Limb (tissue), 2 donors: Measurements from ENCODE around the gene HID1.
"Not testable (repeated sequence)": the region's sequence is repeated elsewhere in the genome, so short reads cannot be mapped to it uniquely, and the experiment has no call there.

Experiments used
- DNase-seq, 2 donors: peaks; one replicate each; pipeline ENCODE4 v3.0.0-alpha.2; 2016; ENCODE audit errors: extremely low spot score in 2 of 2

The HID1 gene

GRCh38 chr17:74971069-74971841 is 1.3 kb downstream of the HID1 start:
- DNase-seq: no peak

GRCh38 chr17:74970395-74970794 is 2.2 kb downstream of the HID1 start:
- no peak for DNase-seq

GRCh38 chr17:74969501-74969900 is 3.1 kb downstream of the HID1 start:
- not testable (repeated sequence) for DNase-seq

GRCh38 chr17:74968361-74968780 is 4.2 kb downstream of the HID1 start:
- DNase-seq: no peak

- no peak for DNase-seq
These were observed 7.5 kb downstream of the HID1 start for GRCh38 chr17:74964988-74965622.

GRCh38 chr17:74964246-74964761 is 8.3 kb downstream of the HID1 start:
- no peak for DNase-seq

- no peak for DNase-seq
These were observed 8.9 kb downstream of the HID1 start for GRCh38 chr17:74963656-74964055.

- DNase-seq: no peak
These were observed 9.8 kb downstream of the HID1 start for GRCh38 chr17:74962622-74963394.

GRCh38 chr17:74961657-74962350 is 10.8 kb downstream of the HID1 start:
- peak; percentile 82 to 92 for DNase-seq

GRCh38 chr17:74960570-74961342 is 11.8 kb downstream of the HID1 start:
- no peak for DNase-seq

- no peak for DNase-seq
These were observed 12.6 kb downstream of the HID1 start for GRCh38 chr17:74959826-74960515.

GRCh38 chr17:74957935-74958740 is 14.4 kb downstream of the HID1 start:
- DNase-seq: peak; percentile 44 to 88

- DNase-seq: no peak
These were observed 16.5 kb downstream of the HID1 start for GRCh38 chr17:74956093-74956492.

GRCh38 chr17:74954665-74955421 is 17.7 kb downstream of the HID1 start:
- no peak for DNase-seq

GRCh38 chr17:74954115-74954514 is 18.4 kb downstream of the HID1 start:
- DNase-seq: no peak

- DNase-seq: no peak
These were observed 19.3 kb downstream of the HID1 start for GRCh38 chr17:74953134-74953687.

- DNase-seq: no peak
These were observed 20.0 kb downstream of the HID1 start for GRCh38 chr17:74952431-74953133.
